Right renal pelvis (tissue), 4 donors: Measurements from ENCODE around the gene TMPRSS13. TPM values are rescaled to one million over a fixed set of nuclear protein-coding genes. Genes with fewer than 3 reads are reported as not detected.
"Not testable (repeated sequence)": the region's sequence is repeated elsewhere in the genome, so short reads cannot be mapped to it uniquely, and the experiment has no call there.

Experiments
- DNase-seq, 4 donors: peaks; one replicate each; pipeline ENCODE4 v3.0.0-alpha.2; 2013; ENCODE audit warnings: low read depth in 4 of 4, low spot score in 3 of 4, missing footprints in 1 of 4
- polyA plus RNA-seq, 4 donors: library from polyadenylated mRNA; unstranded; fragments of 120-200 nt; gene quantifications; one replicate each; pipeline ENCODE4 v1.2.1, GENCODE V29; 2013; ENCODE audit not compliant: insufficient read length in 4 of 4

TMPRSS13 gene
- polyA plus RNA-seq, 4 donors: 0.62 to 0.90 (median 0.73) TPM

- DNase-seq: no peak
These were observed 22.1 kb upstream of the TMPRSS13 start for GRCh38 chr11:117950993-117951961.

- DNase-seq: no peak
These were observed 21.1 kb upstream of the TMPRSS13 start for GRCh38 chr11:117950301-117950700.

GRCh38 chr11:117949062-117949461 is 19.9 kb upstream of the TMPRSS13 start:
- DNase-seq: no peak

- not testable (repeated sequence) for DNase-seq
These were observed 19.3 kb upstream of the TMPRSS13 start for GRCh38 chr11:117948466-117948865.

GRCh38 chr11:117947751-117948150 is 18.5 kb upstream of the TMPRSS13 start:
- DNase-seq: not testable (repeated sequence)

- DNase-seq: peak; percentile 78 to 83 (median 81)
These were observed 17.8 kb upstream of the TMPRSS13 start for GRCh38 chr11:117946842-117947526.

GRCh38 chr11:117946156-117946841 is 17.1 kb upstream of the TMPRSS13 start:
- DNase-seq: no peak

- no peak for DNase-seq
These were observed 16.0 kb upstream of the TMPRSS13 start for GRCh38 chr11:117945047-117945810.

- DNase-seq: no peak
These were observed 15.4 kb upstream of the TMPRSS13 start for GRCh38 chr11:117944554-117944953.

GRCh38 chr11:117941976-117942654 is 12.9 kb upstream of the TMPRSS13 start:
- DNase-seq: no peak

GRCh38 chr11:117941163-117941707 is 12.0 kb upstream of the TMPRSS13 start:
- DNase-seq: no peak

GRCh38 chr11:117940736-117941135 is 11.5 kb upstream of the TMPRSS13 start:
- no peak for DNase-seq

- no peak for DNase-seq
These were observed 7.8 kb upstream of the TMPRSS13 start for GRCh38 chr11:117936973-117937372.

- no peak for DNase-seq
These were observed 5.5 kb upstream of the TMPRSS13 start for GRCh38 chr11:117934526-117935307.

- DNase-seq: no peak
These were observed 4.7 kb upstream of the TMPRSS13 start for GRCh38 chr11:117933930-117934329.

GRCh38 chr11:117933475-117933874 is 4.3 kb upstream of the TMPRSS13 start:
- DNase-seq: no peak

- DNase-seq: no peak
These were observed 3.7 kb upstream of the TMPRSS13 start for GRCh38 chr11:117932947-117933346.

- no peak for DNase-seq
These were observed 3.2 kb upstream of the TMPRSS13 start for GRCh38 chr11:117932426-117932825.

- no peak for DNase-seq
These were observed 2.8 kb upstream of the TMPRSS13 start for GRCh38 chr11:117931971-117932370.
